ENCODE measurements around the gene VIL1. TPM values are rescaled to one million over a fixed set of nuclear protein-coding genes. Genes with fewer than 3 reads are reported as not detected.

Gene VIL1
- total RNA-seq, 3 donors from 2014 or later (not counting 1 experiment from before 2014, with no cell fraction given): 1.5 to 1.8 (median 1.6) TPM

DNA sequence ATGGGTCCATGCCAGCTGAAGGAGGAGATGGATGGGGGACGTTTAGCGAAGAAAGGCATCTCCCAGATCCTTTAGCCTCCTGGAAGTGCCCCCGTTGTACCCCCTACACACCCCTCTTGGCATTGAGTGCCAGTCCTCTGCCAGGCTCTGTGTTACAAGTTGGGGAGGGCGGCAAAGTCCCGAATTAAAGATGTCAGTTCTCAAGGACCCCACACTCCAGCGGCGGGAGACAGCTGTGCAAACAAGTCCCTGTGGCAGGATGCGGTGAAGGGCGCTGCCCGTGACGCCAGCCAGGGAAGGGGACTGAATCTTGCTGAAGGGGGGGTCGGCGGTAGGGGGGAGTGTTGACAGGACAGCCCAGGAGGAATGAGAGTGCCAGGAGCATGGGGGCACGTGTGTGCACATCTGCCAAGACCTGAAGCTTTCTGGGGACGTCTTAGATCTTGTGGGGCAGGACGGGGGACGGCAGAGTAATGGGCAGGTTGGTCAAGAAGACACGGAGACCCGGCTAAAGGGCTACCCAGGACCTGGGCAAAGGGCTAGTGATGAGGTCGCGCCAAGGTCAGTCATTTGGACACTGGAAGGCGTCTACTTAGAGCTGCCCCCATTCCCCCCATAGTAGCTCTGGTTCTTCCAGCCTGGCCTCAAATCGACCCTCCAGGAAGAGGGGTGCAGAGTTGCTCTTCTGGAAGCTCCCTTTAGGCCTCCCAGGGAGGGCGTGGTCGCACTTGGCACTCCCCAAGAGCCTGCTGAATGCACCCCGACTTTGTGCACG lies 22.0 kb upstream of the VIL1 start:
- H3K9me3 Mint-ChIP-seq: no peaks in the 10 kb centered on the region
- peaks cover 44 to 66% of the 10 kb centered on the region in 2 donors for H3K4me1 Mint-ChIP-seq

DNA sequence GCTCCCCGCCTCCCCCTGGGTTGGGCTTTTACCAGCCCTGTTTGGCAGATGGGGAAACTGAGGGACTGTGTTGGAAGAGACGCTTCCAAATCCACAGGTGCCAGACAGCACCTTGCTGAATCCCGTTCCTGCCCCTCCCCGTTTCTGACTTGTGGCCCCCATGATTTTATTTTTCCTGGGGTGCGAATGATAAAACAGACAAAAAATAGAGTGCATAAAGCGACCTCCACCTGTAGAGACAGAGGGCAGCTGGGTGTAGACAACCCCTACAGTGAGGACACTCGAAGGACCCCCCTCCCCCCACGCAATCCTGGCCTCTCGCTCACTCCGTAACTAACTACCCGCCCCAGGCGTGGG lies 21.5 kb upstream of the VIL1 start:
- DNase-seq (no peak), ATAC-seq (no peak)
- no peak for TF ChIP-seq CTCF (IDR thresholded peaks at IDR 0.05)
- Histone ChIP-seq H3K27ac (ENCODE audit: low read length) (peak overlapping the region; percentile 83), H3K36me3 (ENCODE audit: control insufficient read depth, insufficient read depth, low read length) (peaks cover 13% of the 10 kb centered on the region), H3K9me3 (ENCODE audit: control insufficient read depth, insufficient read depth, low read length) (no peaks in the 10 kb centered on the region), H3K4me3 (ENCODE audit: low read length) (peak overlapping the region; percentile 59), H3K27me3 (ENCODE audit: control insufficient read depth, insufficient read depth, low read length) (no peaks in the 10 kb centered on the region), H3K4me1 (ENCODE audit: control insufficient read depth, insufficient read depth, low read length) (peaks cover 76% of the 10 kb centered on the region)
- Mint-ChIP-seq H3K27me3 (ENCODE audit: low read depth in 2 of 2) (no peaks in the 10 kb centered on the region), H3K4me3 (peak overlapping the region; percentile 94), H3K27ac (peak overlapping the region; percentile 98), H3K36me3 (no peaks in the 10 kb centered on the region), H3K9me3 (no peaks in the 10 kb centered on the region), H3K4me1 (peaks cover 44 to 72% of the 10 kb centered on the region in 2 donors)
- intact Hi-C loops (cut with micrococcal nuclease): loop anchor here (2.0 to 5.0 kb wide), 6 partner anchors 31 to 500 kb away; partner anchors contain the start of genes ARPC2, CNOT9, TMBIM1 and USP37
- 4% methylated on average over 11 of the region's 12 CpGs for WGBS (ENCODE audit: insufficient coverage)

More for the DNA sequence above, 22.0 kb upstream of the VIL1 start:
- H3K36me3 ChIP-seq (ENCODE audit: control insufficient read depth, insufficient read depth, low read length): peaks cover 8% of the 10 kb centered on the region
- H3K27me3 ChIP-seq (ENCODE audit: control insufficient read depth, insufficient read depth, low read length): no peaks in the 10 kb centered on the region
- ATAC-seq (peak; percentile 2 to 14 (median 6)), DNase-seq (peak; percentile 71 to 87)
- H3K27ac ChIP-seq (ENCODE audit: low read length): peak overlapping the region; percentile 83
- no peaks in the 10 kb centered on the region for H3K9me3 ChIP-seq (ENCODE audit: control insufficient read depth, insufficient read depth, low read length)
- Mint-ChIP-seq H3K27me3 (ENCODE audit: low read depth in 2 of 2) (no peaks in the 10 kb centered on the region), H3K4me3 (peak overlapping the region; percentile 94), H3K27ac (peak overlapping the region; percentile 98), H3K36me3 (no peaks in the 10 kb centered on the region)
- H3K4me1 ChIP-seq (ENCODE audit: control insufficient read depth, insufficient read depth, low read length): peaks cover 71% of the 10 kb centered on the region
- peak overlapping the region; percentile 59 for H3K4me3 ChIP-seq (ENCODE audit: low read length)
- TF ChIP-seq CTCF (IDR thresholded peaks at IDR 0.05): no peak
- intact Hi-C loops (cut with micrococcal nuclease): loop anchor here (1.0 to 5.0 kb wide), 8 partner anchors 9 to 500 kb away; partner anchors contain the start of genes ARPC2, CNOT9, TMBIM1 and USP37
- under 1% methylated on average over 27 of the region's 27 CpGs for WGBS (ENCODE audit: insufficient coverage)

- Histone ChIP-seq H3K27ac (ENCODE audit: low read length) (peak overlapping the region; percentile 83), H3K4me1 (ENCODE audit: control insufficient read depth, insufficient read depth, low read length) (peaks cover 81% of the 10 kb centered on the region), H3K27me3 (ENCODE audit: control insufficient read depth, insufficient read depth, low read length) (no peaks in the 10 kb centered on the region), H3K4me3 (ENCODE audit: low read length) (peak overlapping the region; percentile 59), H3K9me3 (ENCODE audit: control insufficient read depth, insufficient read depth, low read length) (no peaks in the 10 kb centered on the region), H3K36me3 (ENCODE audit: control insufficient read depth, insufficient read depth, low read length) (peaks cover 18% of the 10 kb centered on the region)
- ATAC-seq: no peak
- peak overlapping the region; percentile 94 for H3K4me3 Mint-ChIP-seq
- no peaks in the 10 kb centered on the region for H3K27me3 Mint-ChIP-seq (ENCODE audit: low read depth in 2 of 2)
- no peaks in the 10 kb centered on the region for H3K9me3 Mint-ChIP-seq
- intact Hi-C loops (cut with micrococcal nuclease): loop anchor here (2.0 to 5.0 kb wide), 6 partner anchors 31 to 499 kb away; partner anchors contain the start of genes ARPC2, CNOT9, TMBIM1 and USP37
- peak overlapping the region; percentile 98 for H3K27ac Mint-ChIP-seq
- WGBS (ENCODE audit: insufficient coverage): under 1% methylated on average over 35 of the region's 35 CpGs
- peak; percentile 49 to 72 for DNase-seq
- H3K4me1 Mint-ChIP-seq: peaks cover 44 to 73% of the 10 kb centered on the region in 2 donors
- no peak for TF ChIP-seq CTCF (IDR thresholded peaks at IDR 0.05)
- H3K36me3 Mint-ChIP-seq: no peaks in the 10 kb centered on the region
Observed at GRCh38 chr2:218397820-218398436, 21.0 kb upstream of the VIL1 start.

All from natural killer cell (primary cell).